OCI-LY7 (cell line): ENCODE measurements around the gene PHLDA3.

ENCODE experiments used
- CTCF ChIP-seq: fragments of 200-600 bp; sonication (generic); conservative IDR thresholded peaks from 2 replicates; pipeline ENCODE4 v1.5.1; 2014; ENCODE audit warnings: mild to moderate bottlenecking, antibody characterized with exemption, low read length, moderate library complexity, mixed read lengths
- EZH2phosphoT487 ChIP-seq: fragments of 200-600 bp; sonication (generic); IDR thresholded peaks from 2 replicates; pipeline ENCODE4 v1.6.1; 2018; ENCODE audit warnings: low read depth, borderline replicate concordance, mild to moderate bottlenecking, mixed run types, antibody characterized with exemption, low read length, moderate library complexity, mixed read lengths

GRCh38 chr1:201508809-201509208, 39.8 kb upstream of the PHLDA3 start:
- TF ChIP-seq CTCF = no peak
- no peak for TF ChIP-seq EZH2phosphoT487
